HG02884 (cell line): ENCODE results near the gene TMEM179.
"Not testable (repeated sequence)": the region's sequence is repeated elsewhere in the genome, so short reads cannot be mapped to it uniquely, and the experiment has no call there.

Experiments used
- ATAC-seq: cut with Tn5 transposase; IDR thresholded peaks from one replicate; pipeline ENCODE4 v1.9.1; 2021; ENCODE audit warnings: mild to moderate bottlenecking, moderate library complexity; ENCODE audit not compliant: unreplicated experiment

Gene TMEM179

GRCh38 chr14:104604458-104605449 is at the start of gene TMEM179:
TSS of gene TMEM179 (minus strand) at chr14:104604772. CDS start at chr14:104604741, 31 bp downstream.
- no peak for ATAC-seq

GRCh38 chr14:104654119-104654518 is 49.5 kb upstream of the TMEM179 start:
- ATAC-seq = no peak

- not testable (repeated sequence) for ATAC-seq
These were observed 48.8 kb upstream of the TMEM179 start for GRCh38 chr14:104653130-104653920.

- no peak for ATAC-seq
These were observed 47.8 kb upstream of the TMEM179 start for GRCh38 chr14:104652386-104652785.

- ATAC-seq = no peak
These were observed 47.3 kb upstream of the TMEM179 start for GRCh38 chr14:104651876-104652260.

GRCh38 chr14:104650981-104651875 is 46.7 kb upstream of the TMEM179 start:
- ATAC-seq = no peak

- ATAC-seq = no peak
These were observed 45.7 kb upstream of the TMEM179 start for GRCh38 chr14:104650057-104650980.

GRCh38 chr14:104647467-104648043 is 43.0 kb upstream of the TMEM179 start:
- no peak for ATAC-seq

- ATAC-seq = no peak
These were observed 40.2 kb upstream of the TMEM179 start for GRCh38 chr14:104644656-104645378.

- no peak for ATAC-seq
These were observed 39.6 kb upstream of the TMEM179 start for GRCh38 chr14:104644091-104644635.

GRCh38 chr14:104643306-104643705 is 38.7 kb upstream of the TMEM179 start:
- no peak for ATAC-seq

- no peak for ATAC-seq
These were observed 37.9 kb upstream of the TMEM179 start for GRCh38 chr14:104642540-104642868.

GRCh38 chr14:104641753-104642539 is 37.4 kb upstream of the TMEM179 start:
- no peak for ATAC-seq

GRCh38 chr14:104640681-104641080 is 36.1 kb upstream of the TMEM179 start:
- ATAC-seq = no peak

- ATAC-seq = no peak
These were observed 35.4 kb upstream of the TMEM179 start for GRCh38 chr14:104639885-104640548.

GRCh38 chr14:104639471-104639870 is 34.9 kb upstream of the TMEM179 start:
- ATAC-seq = no peak

GRCh38 chr14:104638927-104639450 is 34.4 kb upstream of the TMEM179 start:
- ATAC-seq = no peak
